Activated gamma-delta T cell (primary cell): ENCODE measurements around the gene PGA4.
"Not testable (repeated sequence)": the region's sequence is repeated elsewhere in the genome, so short reads cannot be mapped to it uniquely, and the experiment has no call there.

ENCODE experiments used
- DNase-seq: peaks from one replicate; lab custom pipeline; 2025; lab: John Stamatoyannopoulos, UW

PGA4 gene

DNA sequence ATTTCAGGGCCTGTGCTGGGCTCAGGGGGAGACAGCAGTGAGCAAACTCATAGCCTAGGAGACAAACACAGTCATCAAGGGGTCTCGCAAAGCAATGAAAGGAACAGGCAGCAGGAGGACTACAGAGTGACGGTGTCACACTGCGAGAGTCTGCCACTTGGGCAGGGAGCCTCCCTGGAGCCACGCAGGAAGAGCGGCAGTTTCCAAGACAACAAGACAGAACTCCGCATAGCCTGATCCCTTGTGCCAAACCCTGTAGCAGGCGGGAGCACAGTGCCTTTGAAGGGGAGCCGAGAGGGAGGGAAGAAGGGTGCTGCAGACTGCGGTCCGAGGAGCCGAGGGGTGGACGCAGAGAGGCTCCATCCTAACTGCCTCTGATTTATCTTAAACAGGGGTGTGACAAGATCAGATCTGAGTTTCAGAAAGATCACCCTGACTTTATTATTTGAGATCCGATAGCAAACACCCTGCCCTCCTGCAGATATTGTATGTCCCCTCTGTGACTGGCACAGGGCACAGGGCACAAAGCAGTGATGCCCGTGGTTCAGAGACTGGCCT lies 17.6 kb upstream of the PGA4 start:
- DNase-seq: not testable (repeated sequence)

DNA sequence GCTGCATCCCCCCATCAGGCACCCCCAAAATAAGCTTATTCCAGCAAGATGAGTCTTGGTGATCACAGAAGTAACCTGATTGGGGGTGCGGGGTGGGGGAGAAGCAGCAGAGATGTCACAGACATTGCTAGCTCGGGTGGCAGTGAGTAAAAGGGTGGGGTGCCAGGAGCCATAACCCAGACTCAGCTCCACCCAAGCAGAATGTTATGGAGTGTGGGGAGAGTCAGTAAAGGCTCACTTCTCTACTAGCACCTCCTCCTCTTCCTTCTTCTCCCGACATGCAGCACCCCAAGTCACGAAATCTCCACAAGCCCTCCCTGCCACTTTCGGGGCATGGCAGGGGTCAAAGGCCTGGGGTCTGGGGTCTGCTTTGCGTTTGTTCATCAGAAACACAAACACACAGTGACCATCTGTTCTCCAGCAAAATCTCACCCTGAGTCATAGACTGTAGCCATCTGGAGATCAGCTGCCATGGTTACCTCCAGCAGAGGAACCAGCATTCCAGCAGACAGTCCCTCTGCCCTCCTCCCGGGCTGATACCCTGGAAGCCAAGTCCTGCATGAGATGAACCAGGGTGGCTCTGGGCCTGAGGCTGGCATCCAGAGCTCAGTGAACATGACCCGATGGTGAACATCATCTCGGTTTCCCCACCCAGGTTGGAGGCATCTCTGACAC lies 14.4 kb upstream of the PGA4 start:
- not testable (repeated sequence) for DNase-seq

DNA sequence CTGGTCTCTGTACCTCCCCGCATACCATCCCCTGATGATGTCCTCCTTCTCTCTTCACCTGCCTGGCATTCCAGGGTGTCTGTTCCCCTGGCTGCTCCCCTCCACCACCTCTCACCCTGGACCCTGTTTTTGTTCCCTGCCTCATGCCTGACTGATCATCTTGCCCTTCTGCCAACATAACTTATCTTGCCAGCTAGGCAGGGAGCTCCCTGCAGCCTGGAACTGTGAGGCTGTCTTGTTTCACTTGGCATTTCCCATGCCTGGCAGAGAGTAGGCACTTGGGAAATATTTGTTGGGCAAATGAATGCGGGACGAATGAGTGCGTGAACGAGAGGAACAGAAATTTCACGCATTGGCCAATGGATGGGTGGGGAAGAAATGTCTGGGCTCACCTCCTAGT lies 11.5 kb upstream of the PGA4 start:
- not testable (repeated sequence) for DNase-seq

DNA sequence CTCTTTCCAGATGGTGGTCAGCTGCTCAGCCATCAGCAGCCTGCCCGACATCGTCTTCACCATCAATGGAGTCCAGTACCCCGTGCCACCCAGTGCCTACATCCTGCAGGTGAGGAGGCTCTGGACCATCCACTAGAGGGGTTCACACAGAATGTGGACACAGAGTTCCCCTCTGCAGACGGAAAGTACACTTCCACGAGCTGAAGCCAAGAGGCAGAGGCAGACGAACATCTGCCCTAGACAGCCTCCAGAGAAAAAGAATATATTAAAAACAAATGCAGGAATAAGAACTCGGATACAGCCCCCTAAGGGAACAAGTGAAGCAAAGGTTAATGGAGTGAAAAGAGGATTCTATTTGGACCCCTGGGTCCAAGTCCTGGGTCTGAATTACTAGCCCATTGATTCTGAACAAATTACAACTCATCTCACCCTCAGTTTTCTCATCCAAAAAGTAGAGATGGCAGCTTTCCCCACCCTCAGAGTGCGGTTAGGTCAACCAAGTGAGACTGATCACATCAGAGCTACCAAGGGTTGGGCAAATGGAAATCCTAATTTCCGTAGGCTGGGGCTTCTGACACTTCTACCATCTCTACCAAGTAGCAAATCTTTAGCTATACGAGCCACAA lies 10.7 kb upstream of the PGA4 start:
- DNase-seq: not testable (repeated sequence)

DNA sequence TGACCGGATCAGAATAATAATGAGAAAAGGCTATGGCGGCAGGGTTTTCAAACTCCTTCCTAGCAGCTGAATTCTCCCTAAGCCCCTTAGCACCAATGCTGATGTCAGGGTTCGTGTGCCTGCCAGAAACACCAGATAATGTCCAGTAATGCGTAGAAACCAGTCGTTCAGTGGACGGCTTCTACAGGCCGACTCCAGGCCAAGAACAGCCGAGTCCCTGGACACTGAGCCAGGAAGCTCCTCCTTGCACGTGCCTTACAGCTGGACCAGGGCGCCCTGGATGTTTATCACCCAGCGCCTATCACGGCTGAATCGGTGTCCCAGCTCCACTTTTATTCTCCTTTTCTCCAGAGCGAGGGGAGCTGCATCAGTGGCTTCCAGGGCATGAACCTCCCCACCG lies 9.9 kb upstream of the PGA4 start:
- DNase-seq: not testable (repeated sequence)

DNA sequence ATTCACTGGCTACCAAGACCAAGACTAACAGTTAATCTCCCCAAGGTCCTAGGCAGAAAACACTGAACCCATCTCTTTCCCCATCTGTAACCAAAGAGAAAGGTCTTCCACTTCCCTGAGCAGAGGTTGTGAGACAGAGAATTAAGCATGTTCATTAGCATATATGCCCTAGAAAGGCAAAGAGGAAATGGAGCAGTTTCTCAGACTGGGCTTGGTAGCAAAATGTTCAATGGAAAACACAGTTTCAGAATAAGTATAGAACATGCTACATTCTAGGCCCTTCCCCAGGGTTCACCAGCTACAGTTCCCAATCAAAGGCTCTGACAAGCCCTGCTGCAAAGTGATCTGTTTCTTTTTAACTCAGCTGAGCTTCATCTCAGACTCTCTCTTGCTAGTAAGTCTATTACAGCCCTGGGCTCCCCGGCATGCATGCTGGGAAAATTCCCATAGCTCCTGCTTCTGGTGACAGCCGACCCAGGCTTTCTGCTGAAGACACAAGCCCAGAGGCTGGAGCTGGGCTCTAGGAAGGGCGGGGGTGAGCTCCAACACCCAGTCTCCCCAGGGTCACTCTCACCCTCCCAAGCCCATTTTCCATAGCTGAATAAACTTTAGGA lies 8.3 kb upstream of the PGA4 start:
- DNase-seq: not testable (repeated sequence)

DNA sequence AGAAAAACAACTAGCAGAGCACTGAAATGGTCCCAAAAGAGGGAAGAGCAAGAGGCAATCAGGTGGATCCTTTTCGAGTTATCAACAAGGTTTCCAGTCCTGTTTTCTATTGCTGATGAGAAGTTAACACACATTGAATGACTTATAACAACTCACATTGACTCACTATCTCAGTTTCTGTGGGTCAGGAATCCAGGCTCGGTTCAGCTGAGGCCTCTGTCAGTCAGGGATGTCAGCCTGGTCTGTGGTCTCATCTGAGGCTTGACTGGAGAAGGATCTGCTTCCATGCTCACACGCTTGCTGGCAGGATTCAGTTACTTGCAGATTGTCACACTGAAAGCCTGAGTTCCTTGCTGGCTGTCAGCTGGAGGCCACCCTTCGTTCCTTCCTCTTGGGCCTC lies 3.8 kb upstream of the PGA4 start:
- DNase-seq: not testable (repeated sequence)

DNA sequence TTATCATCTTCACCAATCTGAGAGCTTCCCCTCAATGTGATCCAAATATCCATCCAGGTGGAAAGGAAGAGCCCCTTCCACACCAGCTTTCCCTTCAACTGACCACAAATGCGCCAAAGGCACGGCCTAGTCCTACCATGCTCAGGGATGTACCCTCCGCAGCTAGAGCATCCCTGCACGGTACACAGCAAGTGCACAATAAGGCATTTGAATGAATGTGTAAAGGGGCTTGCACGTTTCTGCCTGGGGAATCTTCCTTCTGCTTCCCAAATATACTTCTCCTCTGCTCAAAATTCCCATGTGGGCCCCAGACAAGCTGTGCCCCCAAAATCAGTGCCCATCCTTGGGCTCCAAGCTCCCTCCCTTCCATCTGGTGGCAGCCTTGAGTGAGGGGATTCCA lies 3.1 kb upstream of the PGA4 start:
- DNase-seq: not testable (repeated sequence)

DNA sequence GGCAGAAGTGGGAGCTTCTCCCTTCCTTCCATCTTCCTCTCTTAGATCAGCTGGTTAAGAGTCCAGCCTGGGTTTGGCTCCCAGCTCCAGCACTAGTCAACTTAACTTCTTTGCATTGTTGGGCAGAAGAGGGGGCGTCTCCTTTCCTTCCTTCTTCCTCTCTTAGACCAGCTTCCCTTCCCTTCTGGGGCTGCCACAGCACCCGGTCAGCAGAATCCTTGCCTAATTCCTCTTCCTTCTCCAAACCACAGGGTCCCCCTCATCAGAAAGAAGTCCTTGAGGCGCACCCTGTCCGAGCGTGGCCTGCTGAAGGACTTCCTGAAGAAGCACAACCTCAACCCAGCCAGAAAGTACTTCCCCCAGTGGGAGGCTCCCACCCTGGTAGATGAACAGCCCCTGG lies 545 bp downstream of the PGA4 start:
- DNase-seq: not testable (repeated sequence)

DNA sequence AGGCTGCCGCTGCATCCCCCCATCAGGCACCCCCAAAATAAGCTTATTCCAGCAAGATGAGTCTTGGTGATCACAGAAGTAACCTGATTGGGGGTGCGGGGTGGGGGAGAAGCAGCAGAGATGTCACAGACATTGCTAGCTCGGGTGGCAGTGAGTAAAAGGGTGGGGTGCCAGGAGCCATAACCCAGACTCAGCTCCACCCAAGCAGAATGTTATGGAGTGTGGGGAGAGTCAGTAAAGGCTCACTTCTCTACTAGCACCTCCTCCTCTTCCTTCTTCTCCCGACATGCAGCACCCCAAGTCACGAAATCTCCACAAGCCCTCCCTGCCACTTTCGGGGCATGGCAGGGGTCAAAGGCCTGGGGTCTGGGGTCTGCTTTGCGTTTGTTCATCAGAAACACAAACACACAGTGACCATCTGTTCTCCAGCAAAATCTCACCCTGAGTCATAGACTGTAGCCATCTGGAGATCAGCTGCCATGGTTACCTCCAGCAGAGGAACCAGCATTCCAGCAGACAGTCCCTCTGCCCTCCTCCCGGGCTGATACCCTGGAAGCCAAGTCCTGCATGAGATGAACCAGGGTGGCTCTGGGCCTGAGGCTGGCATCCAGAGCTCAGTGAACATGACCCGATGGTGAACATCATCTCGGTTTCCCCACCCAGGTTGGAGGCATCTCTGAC lies 4.5 kb downstream of the PGA4 start:
- DNase-seq: not testable (repeated sequence)

DNA sequence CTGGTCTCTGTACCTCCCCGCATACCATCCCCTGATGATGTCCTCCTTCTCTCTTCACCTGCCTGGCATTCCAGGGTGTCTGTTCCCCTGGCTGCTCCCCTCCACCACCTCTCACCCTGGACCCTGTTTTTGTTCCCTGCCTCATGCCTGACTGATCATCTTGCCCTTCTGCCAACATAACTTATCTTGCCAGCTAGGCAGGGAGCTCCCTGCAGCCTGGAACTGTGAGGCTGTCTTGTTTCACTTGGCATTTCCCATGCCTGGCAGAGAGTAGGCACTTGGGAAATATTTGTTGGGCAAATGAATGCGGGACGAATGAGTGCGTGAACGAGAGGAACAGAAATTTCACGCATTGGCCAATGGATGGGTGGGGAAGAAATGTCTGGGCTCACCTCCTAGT lies 7.3 kb downstream of the PGA4 start:
- not testable (repeated sequence) for DNase-seq

DNA sequence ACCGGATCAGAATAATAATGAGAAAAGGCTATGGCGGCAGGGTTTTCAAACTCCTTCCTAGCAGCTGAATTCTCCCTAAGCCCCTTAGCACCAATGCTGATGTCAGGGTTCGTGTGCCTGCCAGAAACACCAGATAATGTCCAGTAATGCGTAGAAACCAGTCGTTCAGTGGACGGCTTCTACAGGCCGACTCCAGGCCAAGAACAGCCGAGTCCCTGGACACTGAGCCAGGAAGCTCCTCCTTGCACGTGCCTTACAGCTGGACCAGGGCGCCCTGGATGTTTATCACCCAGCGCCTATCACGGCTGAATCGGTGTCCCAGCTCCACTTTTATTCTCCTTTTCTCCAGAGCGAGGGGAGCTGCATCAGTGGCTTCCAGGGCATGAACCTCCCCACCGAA lies 8.9 kb downstream of the PGA4 start:
- not testable (repeated sequence) for DNase-seq

DNA sequence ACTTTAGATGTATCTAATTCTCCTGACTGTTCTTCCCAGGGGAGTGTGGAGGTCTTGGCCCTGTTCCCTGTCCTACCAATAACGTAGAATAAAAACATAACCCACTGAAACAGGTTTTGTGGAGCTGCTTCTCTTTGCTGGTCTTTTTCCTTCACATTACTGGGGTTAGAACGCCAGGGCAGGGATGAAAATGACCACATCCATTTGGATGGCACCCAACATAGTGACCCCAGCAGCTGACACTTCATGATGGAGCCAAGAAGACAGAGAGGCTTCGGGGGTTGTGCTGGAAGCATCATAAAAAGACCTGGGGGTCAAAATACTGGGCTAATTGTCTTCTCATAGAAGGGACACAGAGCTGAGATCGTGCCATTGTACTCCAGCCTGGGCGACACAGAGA lies 9.4 kb downstream of the PGA4 start:
- not testable (repeated sequence) for DNase-seq

DNA sequence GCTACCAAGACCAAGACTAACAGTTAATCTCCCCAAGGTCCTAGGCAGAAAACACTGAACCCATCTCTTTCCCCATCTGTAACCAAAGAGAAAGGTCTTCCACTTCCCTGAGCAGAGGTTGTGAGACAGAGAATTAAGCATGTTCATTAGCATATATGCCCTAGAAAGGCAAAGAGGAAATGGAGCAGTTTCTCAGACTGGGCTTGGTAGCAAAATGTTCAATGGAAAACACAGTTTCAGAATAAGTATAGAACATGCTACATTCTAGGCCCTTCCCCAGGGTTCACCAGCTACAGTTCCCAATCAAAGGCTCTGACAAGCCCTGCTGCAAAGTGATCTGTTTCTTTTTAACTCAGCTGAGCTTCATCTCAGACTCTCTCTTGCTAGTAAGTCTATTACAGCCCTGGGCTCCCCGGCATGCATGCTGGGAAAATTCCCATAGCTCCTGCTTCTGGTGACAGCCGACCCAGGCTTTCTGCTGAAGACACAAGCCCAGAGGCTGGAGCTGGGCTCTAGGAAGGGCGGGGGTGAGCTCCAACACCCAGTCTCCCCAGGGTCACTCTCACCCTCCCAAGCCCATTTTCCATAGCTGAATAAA lies 10.5 kb downstream of the PGA4 start:
- not testable (repeated sequence) for DNase-seq

DNA sequence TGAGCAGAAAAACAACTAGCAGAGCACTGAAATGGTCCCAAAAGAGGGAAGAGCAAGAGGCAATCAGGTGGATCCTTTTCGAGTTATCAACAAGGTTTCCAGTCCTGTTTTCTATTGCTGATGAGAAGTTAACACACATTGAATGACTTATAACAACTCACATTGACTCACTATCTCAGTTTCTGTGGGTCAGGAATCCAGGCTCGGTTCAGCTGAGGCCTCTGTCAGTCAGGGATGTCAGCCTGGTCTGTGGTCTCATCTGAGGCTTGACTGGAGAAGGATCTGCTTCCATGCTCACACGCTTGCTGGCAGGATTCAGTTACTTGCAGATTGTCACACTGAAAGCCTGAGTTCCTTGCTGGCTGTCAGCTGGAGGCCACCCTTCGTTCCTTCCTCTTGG lies 15.0 kb downstream of the PGA4 start:
- DNase-seq: not testable (repeated sequence)

DNA sequence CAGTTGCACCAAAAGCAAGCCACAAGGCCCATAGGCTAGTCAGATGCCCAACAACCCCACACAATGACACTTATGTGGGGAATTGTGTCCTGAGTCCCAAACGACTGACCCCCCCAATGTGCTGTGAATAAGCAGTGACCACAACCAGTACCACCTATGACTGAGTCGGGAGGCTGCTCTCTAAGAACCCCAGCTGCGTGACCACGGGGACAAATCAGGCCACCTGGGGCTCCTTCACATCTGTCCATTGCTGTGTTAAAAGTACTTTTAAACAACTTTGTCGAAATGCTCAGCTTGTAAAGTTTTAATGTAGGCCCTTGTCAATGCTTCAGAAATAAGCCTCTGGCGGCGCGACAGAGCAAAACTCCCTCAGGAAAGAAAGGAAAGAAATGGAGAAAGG lies 18.1 kb downstream of the PGA4 start:
- not testable (repeated sequence) for DNase-seq

DNA sequence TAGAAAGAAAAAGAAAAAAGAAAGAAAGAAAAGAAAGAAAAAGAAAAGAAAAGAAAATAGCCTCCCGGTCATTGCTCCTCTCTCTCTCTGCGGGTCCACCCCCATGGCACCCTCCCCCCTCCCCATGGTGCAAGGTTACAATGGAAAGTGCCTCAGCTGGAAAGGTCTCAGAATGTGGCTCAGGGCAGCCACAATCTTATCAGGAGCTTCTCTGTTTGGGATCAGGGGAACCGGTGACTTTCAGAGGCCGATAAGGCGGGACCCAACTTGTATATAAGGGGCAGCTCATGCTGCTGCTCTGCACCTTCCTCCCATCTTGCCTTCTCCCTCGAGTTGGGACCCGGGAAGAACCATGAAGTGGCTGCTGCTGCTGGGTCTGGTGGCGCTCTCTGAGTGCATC lies 18.7 kb downstream of the PGA4 start, which contains the start of gene PGA5:
Gene PGA5 (plus strand): TSS at position 301 of the 400 bp plus-strand sequence. CDS start 52 bp downstream, at position 353.
- not testable (repeated sequence) for DNase-seq

DNA sequence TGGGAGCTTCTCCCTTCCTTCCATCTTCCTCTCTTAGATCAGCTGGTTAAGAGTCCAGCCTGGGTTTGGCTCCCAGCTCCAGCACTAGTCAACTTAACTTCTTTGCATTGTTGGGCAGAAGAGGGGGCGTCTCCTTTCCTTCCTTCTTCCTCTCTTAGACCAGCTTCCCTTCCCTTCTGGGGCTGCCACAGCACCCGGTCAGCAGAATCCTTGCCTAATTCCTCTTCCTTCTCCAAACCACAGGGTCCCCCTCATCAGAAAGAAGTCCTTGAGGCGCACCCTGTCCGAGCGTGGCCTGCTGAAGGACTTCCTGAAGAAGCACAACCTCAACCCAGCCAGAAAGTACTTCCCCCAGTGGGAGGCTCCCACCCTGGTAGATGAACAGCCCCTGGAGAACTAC lies 19.4 kb downstream of the PGA4 start:
- not testable (repeated sequence) for DNase-seq

DNA sequence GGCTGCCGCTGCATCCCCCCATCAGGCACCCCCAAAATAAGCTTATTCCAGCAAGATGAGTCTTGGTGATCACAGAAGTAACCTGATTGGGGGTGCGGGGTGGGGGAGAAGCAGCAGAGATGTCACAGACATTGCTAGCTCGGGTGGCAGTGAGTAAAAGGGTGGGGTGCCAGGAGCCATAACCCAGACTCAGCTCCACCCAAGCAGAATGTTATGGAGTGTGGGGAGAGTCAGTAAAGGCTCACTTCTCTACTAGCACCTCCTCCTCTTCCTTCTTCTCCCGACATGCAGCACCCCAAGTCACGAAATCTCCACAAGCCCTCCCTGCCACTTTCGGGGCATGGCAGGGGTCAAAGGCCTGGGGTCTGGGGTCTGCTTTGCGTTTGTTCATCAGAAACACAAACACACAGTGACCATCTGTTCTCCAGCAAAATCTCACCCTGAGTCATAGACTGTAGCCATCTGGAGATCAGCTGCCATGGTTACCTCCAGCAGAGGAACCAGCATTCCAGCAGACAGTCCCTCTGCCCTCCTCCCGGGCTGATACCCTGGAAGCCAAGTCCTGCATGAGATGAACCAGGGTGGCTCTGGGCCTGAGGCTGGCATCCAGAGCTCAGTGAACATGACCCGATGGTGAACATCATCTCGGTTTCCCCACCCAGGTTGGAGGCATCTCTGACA lies 23.3 kb downstream of the PGA4 start:
- DNase-seq: not testable (repeated sequence)

DNA sequence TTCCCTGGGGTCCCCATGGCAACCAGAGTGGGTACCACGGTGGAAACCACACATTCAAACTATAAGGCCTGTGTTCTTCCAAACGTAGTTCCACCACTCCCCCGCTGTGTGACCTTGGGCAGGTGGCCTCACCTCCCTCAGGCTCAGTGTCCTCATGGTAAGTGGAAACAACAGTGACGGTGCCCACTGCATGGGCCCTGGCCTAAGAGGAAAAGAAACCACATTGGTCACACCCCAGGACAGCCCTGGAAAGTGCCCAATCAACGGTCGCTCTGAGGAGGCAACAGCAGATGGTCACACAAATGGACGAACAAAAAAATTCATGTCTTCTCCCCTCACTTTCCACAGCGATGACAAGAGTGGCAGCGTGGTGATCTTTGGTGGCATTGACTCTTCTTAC lies 25.9 kb downstream of the PGA4 start:
- not testable (repeated sequence) for DNase-seq

DNA sequence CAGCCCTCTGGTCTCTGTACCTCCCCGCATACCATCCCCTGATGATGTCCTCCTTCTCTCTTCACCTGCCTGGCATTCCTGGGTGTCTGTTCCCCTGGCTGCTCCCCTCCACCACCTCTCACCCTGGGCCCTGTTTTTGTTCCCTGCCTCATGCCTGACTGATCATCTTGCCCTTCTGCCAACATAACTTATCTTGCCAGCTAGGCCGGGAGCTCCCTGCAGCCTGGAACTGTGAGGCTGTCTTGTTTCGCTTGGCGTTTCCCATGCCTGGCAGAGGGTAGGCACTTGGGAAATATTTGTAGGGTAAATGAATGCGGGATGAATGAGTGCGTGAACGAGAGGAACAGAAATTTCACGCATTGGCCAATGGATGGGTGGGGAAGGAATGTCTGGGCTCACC lies 27.1 kb downstream of the PGA4 start:
- DNase-seq: not testable (repeated sequence)
